Effector memory CD4-positive, alpha-beta T cell (primary cell): ENCODE data around the gene GALNT18.

ENCODE experiments used
- DNase-seq, 3 donors: peaks; one replicate each; pipeline ENCODE4 v3.0.0-alpha.2; 2020
- H3K27ac ChIP-seq: 2 replicates; pipeline ENCODE4 v1.7.0; 2013; ENCODE audit warnings: mild to moderate bottlenecking, low read length, moderate library complexity; ENCODE audit not compliant: insufficient read depth, poor library complexity, severe bottlenecking
- H3K27me3 ChIP-seq: replicated peaks from 2 replicates; pipeline ENCODE4 v1.7.0; 2013; ENCODE audit warnings: mild to moderate bottlenecking, low read length; ENCODE audit not compliant: insufficient read depth, control insufficient read depth, poor library complexity, severe bottlenecking
- H3K36me3 ChIP-seq: 2 replicates; pipeline ENCODE4 v1.7.0; 2013; ENCODE audit warnings: mild to moderate bottlenecking, low read length, moderate library complexity; ENCODE audit not compliant: control insufficient read depth, insufficient read depth
- H3K4me1 ChIP-seq: 2 replicates; pipeline ENCODE4 v1.7.0; 2013; ENCODE audit warnings: low read length, mild to moderate bottlenecking; ENCODE audit not compliant: control insufficient read depth, insufficient read depth, poor library complexity, severe bottlenecking
- H3K4me3 ChIP-seq: 2 replicates; pipeline ENCODE4 v1.7.0; 2013; ENCODE audit warnings: low read length, low read depth, mild to moderate bottlenecking; ENCODE audit not compliant: insufficient read depth, poor library complexity, severe bottlenecking
- H3K9me3 ChIP-seq: 2 replicates; pipeline ENCODE4 v1.7.0; 2013; ENCODE audit warnings: mild to moderate bottlenecking, low read length, moderate library complexity; ENCODE audit not compliant: control insufficient read depth

The GALNT18 gene

GRCh38 chr11:11491589-11491988 lies 130.2 kb downstream of the GALNT18 start:
- H3K27me3 ChIP-seq: no peaks in the 10 kb centered on the region
- H3K9me3 ChIP-seq: no peaks in the 10 kb centered on the region
- no peaks in the 10 kb centered on the region for H3K4me1 ChIP-seq
- DNase-seq: no peak
- no peak overlapping the region for H3K4me3 ChIP-seq
- no peaks in the 10 kb centered on the region for H3K36me3 ChIP-seq
- H3K27ac ChIP-seq: no peak overlapping the region

GRCh38 chr11:11491014-11491413 lies 130.8 kb downstream of the GALNT18 start:
- H3K9me3 ChIP-seq: no peaks in the 10 kb centered on the region
- no peak overlapping the region for H3K4me3 ChIP-seq
- no peaks in the 10 kb centered on the region for H3K36me3 ChIP-seq
- H3K27me3 ChIP-seq: no peaks in the 10 kb centered on the region
- no peak overlapping the region for H3K27ac ChIP-seq
- no peaks in the 10 kb centered on the region for H3K4me1 ChIP-seq
- DNase-seq: no peak

- Histone ChIP-seq H3K4me1 (no peaks in the 10 kb centered on the region), H3K9me3 (no peaks in the 10 kb centered on the region), H3K27me3 (no peaks in the 10 kb centered on the region), H3K4me3 (no peak overlapping the region), H3K36me3 (no peaks in the 10 kb centered on the region), H3K27ac (no peak overlapping the region)
- DNase-seq: no peak
Measured at GRCh38 chr11:11486423-11486822, 135.4 kb downstream of the GALNT18 start.

DNA sequence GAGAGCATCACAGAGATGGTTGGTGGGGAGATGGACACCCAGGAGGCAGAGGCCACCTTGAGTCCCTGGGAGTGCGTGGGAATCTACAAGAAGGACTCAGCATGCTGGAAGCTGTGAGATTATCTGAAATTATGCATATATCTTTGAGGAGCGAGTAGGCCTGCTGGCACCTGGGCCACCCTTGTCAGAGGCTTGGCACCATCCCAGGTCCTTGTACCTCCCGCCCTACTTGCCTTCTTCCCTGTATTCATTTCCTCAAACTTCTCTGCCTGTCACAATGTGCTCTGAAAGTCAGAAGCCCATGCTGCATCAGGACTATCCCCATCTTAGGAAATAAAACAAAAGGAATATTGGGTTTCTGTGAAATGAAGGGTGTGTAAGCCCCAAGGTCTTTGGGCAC lies 135.8 kb downstream of the GALNT18 start:
- Histone ChIP-seq H3K27ac (no peak overlapping the region), H3K27me3 (no peaks in the 10 kb centered on the region), H3K9me3 (no peaks in the 10 kb centered on the region), H3K4me1 (no peaks in the 10 kb centered on the region), H3K36me3 (no peaks in the 10 kb centered on the region), H3K4me3 (no peak overlapping the region)
- DNase-seq: no peak

DNA sequence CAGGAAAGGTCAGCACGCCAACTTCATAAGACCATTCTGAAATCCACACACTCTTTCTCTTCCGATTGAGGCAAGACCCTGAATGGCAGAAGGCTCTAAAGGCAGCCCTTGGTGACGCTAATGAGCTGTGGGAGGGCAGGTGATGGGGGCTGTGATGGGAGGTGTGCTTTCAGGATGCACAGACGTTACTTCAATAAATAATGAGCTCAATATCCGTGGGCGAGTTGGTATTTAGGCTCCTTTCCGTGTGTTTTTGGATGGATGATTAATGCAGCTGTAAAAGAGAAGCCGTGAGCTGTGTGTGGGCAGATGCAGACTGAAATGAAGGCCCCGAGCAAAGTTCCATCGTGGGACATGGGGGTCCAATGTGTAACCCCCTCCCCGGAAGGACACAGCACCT lies 138.2 kb downstream of the GALNT18 start:
- Histone ChIP-seq H3K4me1 (no peaks in the 10 kb centered on the region), H3K4me3 (no peak overlapping the region), H3K9me3 (no peaks in the 10 kb centered on the region), H3K27ac (no peak overlapping the region), H3K27me3 (no peaks in the 10 kb centered on the region), H3K36me3 (no peaks in the 10 kb centered on the region)
- DNase-seq: no peak

GRCh38 chr11:11482730-11483129 lies 139.1 kb downstream of the GALNT18 start:
- Histone ChIP-seq H3K4me1 (no peaks in the 10 kb centered on the region), H3K9me3 (no peaks in the 10 kb centered on the region), H3K36me3 (no peaks in the 10 kb centered on the region), H3K4me3 (no peak overlapping the region), H3K27ac (no peak overlapping the region), H3K27me3 (no peaks in the 10 kb centered on the region)
- DNase-seq: no peak

GRCh38 chr11:11481371-11481770 lies 140.4 kb downstream of the GALNT18 start:
- no peak for DNase-seq
- H3K9me3 ChIP-seq: no peaks in the 10 kb centered on the region
- H3K27ac ChIP-seq: no peak overlapping the region
- no peak overlapping the region for H3K4me3 ChIP-seq
- no peaks in the 10 kb centered on the region for H3K27me3 ChIP-seq
- H3K4me1 ChIP-seq: no peaks in the 10 kb centered on the region
- no peaks in the 10 kb centered on the region for H3K36me3 ChIP-seq

DNA sequence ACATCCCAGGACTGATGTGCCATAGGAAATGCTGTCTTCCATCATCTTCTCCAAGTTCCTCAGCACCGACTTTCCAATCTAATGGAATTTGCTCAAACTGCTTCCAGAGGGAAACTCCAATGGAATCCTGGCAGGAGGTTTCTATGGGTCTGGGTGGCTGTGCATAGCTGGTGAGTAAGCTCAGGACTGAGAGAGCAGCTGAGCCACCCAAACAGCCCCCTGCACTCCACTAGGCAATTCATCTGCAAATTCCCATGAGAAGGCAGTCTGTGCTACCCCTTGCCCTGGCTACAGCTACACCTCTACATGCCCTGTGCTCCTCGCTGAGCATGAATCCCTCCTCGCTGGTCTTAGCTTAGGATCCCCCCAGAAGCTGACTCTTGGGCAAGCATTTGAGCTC lies 140.8 kb downstream of the GALNT18 start:
- H3K36me3 ChIP-seq: no peaks in the 10 kb centered on the region
- H3K27ac ChIP-seq: no peak overlapping the region
- no peak for DNase-seq
- no peaks in the 10 kb centered on the region for H3K4me1 ChIP-seq
- no peaks in the 10 kb centered on the region for H3K27me3 ChIP-seq
- no peaks in the 10 kb centered on the region for H3K9me3 ChIP-seq
- no peak overlapping the region for H3K4me3 ChIP-seq

DNA sequence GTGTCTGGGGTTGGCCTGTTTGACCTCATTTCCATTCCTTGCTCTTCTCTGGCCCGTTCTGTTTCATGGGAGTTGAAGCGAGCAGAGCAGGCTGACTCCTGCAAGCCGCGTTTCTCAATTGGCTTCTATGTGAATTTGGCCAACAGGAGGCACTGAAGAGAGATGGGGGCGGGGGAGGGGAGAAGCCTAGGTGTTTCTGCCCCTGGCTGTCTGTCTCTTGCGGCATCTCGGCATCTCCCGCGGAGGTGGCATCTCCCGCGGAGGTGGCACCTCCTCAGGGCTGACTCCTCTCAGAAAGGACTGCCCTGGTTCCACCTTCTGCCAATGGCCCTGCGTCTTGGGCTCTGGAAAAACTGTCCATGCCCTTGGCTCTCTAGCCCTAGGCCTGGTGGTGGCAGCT lies 143.1 kb downstream of the GALNT18 start:
- Histone ChIP-seq H3K36me3 (no peaks in the 10 kb centered on the region), H3K27ac (no peak overlapping the region), H3K4me3 (no peak overlapping the region), H3K4me1 (no peaks in the 10 kb centered on the region), H3K27me3 (no peaks in the 10 kb centered on the region), H3K9me3 (no peaks in the 10 kb centered on the region)
- DNase-seq: no peak

DNA sequence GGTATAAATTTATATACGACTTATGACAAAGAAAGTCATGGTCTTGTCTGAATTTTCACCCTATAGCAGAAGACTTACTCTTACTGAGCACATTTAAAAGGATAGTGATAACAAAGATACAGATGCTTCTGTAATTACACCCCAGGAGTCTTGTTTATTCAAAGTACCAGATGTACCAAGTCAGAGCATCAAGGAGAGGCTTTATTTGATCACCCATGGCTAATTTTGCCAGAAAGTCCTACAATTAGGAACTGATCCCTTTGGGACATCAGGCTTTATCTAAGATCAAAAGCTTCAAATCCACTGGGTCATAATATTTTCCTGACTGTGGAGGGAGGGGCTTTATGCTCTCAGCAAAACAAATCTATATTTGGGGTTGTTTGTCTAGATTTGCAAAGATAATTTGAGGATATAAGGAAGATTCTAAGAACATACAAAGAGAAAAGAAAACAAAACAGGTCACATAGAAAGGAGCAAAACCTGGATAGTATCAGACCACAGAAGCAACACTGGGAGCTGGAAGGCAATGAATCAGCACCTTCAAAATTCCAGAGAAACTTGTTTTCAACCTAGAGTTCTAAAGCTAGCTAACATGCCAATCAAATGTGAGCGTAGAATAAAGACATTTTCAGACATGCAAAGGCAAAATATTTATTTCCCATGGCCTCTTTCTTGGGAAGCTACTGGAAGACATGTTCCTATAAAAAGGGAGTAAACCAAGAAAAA lies 143.9 kb downstream of the GALNT18 start:
- Histone ChIP-seq H3K27ac (no peak overlapping the region), H3K9me3 (no peaks in the 10 kb centered on the region), H3K36me3 (no peaks in the 10 kb centered on the region), H3K4me1 (no peaks in the 10 kb centered on the region), H3K4me3 (no peak overlapping the region), H3K27me3 (no peaks in the 10 kb centered on the region)
- DNase-seq: no peak
